MCF 10A (cell line): ENCODE results near the gene FASTKD1. TPM values are rescaled to one million over a fixed set of nuclear protein-coding genes. Genes with fewer than 3 reads are reported as not detected.
A peak's percentile ranks its signal among the peaks of the same experiment; 100 is the strongest.

Experiments
- Bru-seq: library from RNA; stranded (reverse); fragments of 400-500 nt; gene quantifications from one replicate; lab custom pipeline; 2021; lab: Mats Ljungman, UMichigan
- BruChase-seq, 2 experiments: library from RNA; stranded (reverse); fragments of 400-500 nt; gene quantifications; one replicate each; lab custom pipeline; 2021; lab: Mats Ljungman, UMichigan
- BruUV-seq: library from RNA; stranded (reverse); fragments of 400-500 nt; replicated peaks from 2 replicates; lab custom pipeline; 2021; lab: Mats Ljungman, UMichigan
- CTCF ChIA-PET: fragments of 300-600 bp; sonication (Branson Sonifier 250); formaldehyde crosslinking; extraction: SDS; loops from one replicate; lab custom pipeline; 2021; ENCODE audit warnings: antibody characterized with exemption, inconsistent platforms; lab: Yijun Ruan, JAX
- POLR2A ChIA-PET: fragments of 300-600, 350-650 bp; sonication (Branson Sonifier 250); formaldehyde crosslinking; extraction: SDS; loops from one replicate; lab custom pipeline; 2020; ENCODE audit warnings: antibody characterized with exemption, inconsistent platforms; lab: Yijun Ruan, JAX
- DNase-seq: peaks from one replicate; pipeline ENCODE4 v3.0.0-alpha.2; 2018; ENCODE audit not compliant: unreplicated experiment
- H3K27ac Mint-ChIP-seq: one replicate; pipeline ENCODE4 v1.8.0; 2022; ENCODE audit warnings: mild to moderate bottlenecking, low read depth, mixed read lengths; ENCODE audit not compliant: unreplicated experiment
- H3K27me3 Mint-ChIP-seq: one replicate; pipeline ENCODE4 v1.8.0; 2022; ENCODE audit warnings: mixed read lengths; ENCODE audit not compliant: insufficient read depth, unreplicated experiment
- H3K36me3 Mint-ChIP-seq: one replicate; pipeline ENCODE4 v1.8.0; 2022; ENCODE audit warnings: mild to moderate bottlenecking, moderate library complexity, mixed read lengths; ENCODE audit not compliant: insufficient read depth, unreplicated experiment
- H3K4me1 Mint-ChIP-seq: one replicate; pipeline ENCODE4 v1.8.0; 2022; ENCODE audit warnings: mixed read lengths; ENCODE audit not compliant: insufficient read depth, unreplicated experiment
- H3K4me3 Mint-ChIP-seq: one replicate; pipeline ENCODE4 v1.8.0; 2022; ENCODE audit warnings: mild to moderate bottlenecking, moderate library complexity, mixed read lengths; ENCODE audit not compliant: unreplicated experiment
- H3K9me3 Mint-ChIP-seq: one replicate; pipeline ENCODE4 v1.8.0; 2022; ENCODE audit warnings: mixed read lengths; ENCODE audit not compliant: unreplicated experiment
- intact Hi-C: fragments of 100-400 bp; cut with micrococcal nuclease; formaldehyde crosslinking; loops from 2 replicates; pipeline ENCODE4 v1.14.1; 2022
- long read RNA-seq: library from polyadenylated mRNA; stranded (forward); transcript quantifications from one replicate; pipeline ENCODE4 v2.0.0, GENCODE V29; 2022
- total RNA-seq: library from RNA; stranded (reverse); gene quantifications from 2 replicates; pipeline ENCODE4 v1.2.3, GENCODE V29; 2022
- TF ChIP-seq, protein P1 (sequence below): fragments of 200-600 bp; IDR thresholded peaks from one replicate; pipeline ENCODE4 v1.8.0; 2022; ENCODE audit warnings: antibody characterized with exemption, mild to moderate bottlenecking; ENCODE audit not compliant: unreplicated experiment

Gene FASTKD1, protein sequence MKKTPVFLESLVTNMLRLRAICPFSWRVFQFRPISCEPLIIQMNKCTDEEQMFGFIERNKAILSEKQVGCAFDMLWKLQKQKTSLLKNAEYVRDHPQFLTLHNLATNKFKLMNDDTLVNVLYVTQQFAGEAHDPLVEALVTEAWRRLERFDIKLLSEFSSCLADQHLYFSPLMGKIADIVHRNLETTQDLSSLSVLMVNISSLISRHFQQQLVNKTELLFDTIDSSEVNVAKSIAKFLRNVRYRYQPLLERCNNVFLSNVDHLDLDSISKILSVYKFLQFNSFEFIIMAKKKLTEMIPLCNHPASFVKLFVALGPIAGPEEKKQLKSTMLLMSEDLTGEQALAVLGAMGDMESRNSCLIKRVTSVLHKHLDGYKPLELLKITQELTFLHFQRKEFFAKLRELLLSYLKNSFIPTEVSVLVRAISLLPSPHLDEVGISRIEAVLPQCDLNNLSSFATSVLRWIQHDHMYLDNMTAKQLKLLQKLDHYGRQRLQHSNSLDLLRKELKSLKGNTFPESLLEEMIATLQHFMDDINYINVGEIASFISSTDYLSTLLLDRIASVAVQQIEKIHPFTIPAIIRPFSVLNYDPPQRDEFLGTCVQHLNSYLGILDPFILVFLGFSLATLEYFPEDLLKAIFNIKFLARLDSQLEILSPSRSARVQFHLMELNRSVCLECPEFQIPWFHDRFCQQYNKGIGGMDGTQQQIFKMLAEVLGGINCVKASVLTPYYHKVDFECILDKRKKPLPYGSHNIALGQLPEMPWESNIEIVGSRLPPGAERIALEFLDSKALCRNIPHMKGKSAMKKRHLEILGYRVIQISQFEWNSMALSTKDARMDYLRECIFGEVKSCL
- 34.5 and 39.9 TPM in 2 replicates for total RNA-seq
- percentile 74 among the genes with signal in this experiment for Bru-seq, nascent RNA
- percentile 79 among the genes with signal in this experiment for BruChase-seq, experiment 1, labeled RNA remaining after a 6-hour chase
- BruChase-seq, experiment 2, labeled RNA remaining after a 2-hour chase: percentile 83 among the genes with signal in this experiment
- long read RNA-seq, transcript FASTKD1-205 (14 exons, 2,791 nt): minor isoform, 7 of 39 reads
- long read RNA-seq, transcript FASTKD1-204 (15 exons, 2,967 nt): major isoform, 12 of 39 reads
- long read RNA-seq, partial matches to known transcripts: 6 of 39 reads
- long read RNA-seq, other reads (novel, unspliced or antisense): 10 of 39 reads

DNA sequence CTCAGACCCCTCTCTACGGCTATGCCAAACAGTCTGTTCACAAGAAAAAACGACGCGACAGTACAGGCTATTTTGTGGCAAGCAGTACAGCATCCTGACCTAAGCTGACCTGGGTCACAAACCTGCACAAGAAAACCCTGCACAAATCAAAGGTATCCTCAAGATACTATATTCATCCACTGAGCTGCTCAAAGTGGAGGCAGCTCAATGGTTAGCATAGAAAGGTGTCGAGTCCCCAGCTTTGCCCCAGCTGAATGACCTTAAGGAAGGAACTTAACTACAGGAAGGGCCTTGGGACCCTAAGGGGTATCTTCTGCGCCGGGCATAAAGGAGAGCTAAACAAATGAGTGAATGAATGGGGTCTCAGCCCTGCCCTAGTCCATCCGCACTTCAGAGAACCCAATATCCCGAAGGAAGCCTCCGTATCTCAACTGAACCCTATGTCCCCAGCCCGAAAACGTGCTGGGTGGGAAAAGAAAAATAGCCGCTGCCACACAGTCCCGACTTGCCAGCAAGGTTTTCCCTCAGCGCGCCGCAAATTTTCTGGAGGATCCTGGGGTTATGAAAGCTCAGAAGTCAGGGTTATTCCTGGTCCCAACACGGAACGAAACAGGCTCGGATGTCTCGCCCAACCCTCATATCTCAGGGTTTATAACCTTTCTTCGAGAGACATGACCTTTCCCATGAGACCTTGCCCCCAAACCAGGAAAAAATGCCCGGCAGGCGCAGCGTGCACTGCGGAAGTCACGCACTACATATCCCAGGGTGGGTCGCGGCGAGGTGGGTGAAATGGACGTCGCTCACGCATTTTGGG, at the start of gene FASTKD1:
FASTKD1 (minus strand) TSS at position 706 of the 814 bp plus-strand sequence. CDS start 1,836 bp downstream, outside the sequence.
- intact Hi-C loops: loop anchor here (1.0 kb wide), 1 partner anchor 11 kb away; the partner anchor contains the start of gene PPIG
- Mint-ChIP-seq H3K9me3 (no peaks in the 10 kb centered on the region), H3K36me3 (no peaks in the 10 kb centered on the region), H3K27ac (peak within 1 kb of the TSS; percentile 74), H3K27me3 (no peaks in the 10 kb centered on the region), H3K4me3 (peak within 1 kb of the TSS; percentile 96), H3K4me1 (peaks cover 8% of the 10 kb centered on the region)
- peak; percentile 95 for DNase-seq
- POLR2A ChIA-PET: interaction anchor here (0.6 to 4.1 kb wide), 13 partner anchors 8 to 254 kb away, joined by 3 to 80 read pairs (median 5); partner anchors contain the start of genes KLHL41, METTL5, PPIG and SSB
- BruUV-seq: TSS peak; percentile 70
- CTCF ChIA-PET: interaction anchor here (0.5 to 1.0 kb wide), 5 partner anchors 9 to 355 kb away, joined by 3 to 5 read pairs (median 4); no protein-coding TSS in a partner anchor
- TF ChIP-seq, protein P1, sequence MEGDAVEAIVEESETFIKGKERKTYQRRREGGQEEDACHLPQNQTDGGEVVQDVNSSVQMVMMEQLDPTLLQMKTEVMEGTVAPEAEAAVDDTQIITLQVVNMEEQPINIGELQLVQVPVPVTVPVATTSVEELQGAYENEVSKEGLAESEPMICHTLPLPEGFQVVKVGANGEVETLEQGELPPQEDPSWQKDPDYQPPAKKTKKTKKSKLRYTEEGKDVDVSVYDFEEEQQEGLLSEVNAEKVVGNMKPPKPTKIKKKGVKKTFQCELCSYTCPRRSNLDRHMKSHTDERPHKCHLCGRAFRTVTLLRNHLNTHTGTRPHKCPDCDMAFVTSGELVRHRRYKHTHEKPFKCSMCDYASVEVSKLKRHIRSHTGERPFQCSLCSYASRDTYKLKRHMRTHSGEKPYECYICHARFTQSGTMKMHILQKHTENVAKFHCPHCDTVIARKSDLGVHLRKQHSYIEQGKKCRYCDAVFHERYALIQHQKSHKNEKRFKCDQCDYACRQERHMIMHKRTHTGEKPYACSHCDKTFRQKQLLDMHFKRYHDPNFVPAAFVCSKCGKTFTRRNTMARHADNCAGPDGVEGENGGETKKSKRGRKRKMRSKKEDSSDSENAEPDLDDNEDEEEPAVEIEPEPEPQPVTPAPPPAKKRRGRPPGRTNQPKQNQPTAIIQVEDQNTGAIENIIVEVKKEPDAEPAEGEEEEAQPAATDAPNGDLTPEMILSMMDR: no peak

DNA sequence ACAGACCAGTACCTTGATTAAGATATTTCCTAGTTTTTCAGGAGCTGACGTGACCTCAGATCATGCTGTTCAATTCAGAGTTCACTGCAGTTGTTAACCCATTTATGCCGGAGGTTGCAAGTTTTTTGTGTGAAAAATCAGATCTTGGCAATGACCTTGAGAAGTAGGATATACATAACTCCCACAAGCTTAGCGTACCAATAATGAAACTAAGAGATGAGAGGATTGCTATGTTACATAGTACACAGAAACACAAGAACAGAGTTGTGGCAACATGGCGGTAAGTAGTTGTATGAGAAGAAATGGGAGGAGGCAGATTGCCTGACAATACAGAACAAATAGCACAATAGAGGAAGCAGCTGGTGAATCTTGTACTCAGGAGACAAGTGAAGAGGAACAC, 49.6 kb upstream of the FASTKD1 start:
- POLR2A ChIA-PET: no interaction called here
- Mint-ChIP-seq H3K27me3 (no peaks in the 10 kb centered on the region), H3K36me3 (peaks cover 70% of the 10 kb centered on the region), H3K4me3 (no peak overlapping the region), H3K4me1 (no peaks in the 10 kb centered on the region), H3K27ac (no peak overlapping the region), H3K9me3 (peaks cover 8% of the 10 kb centered on the region)
- intact Hi-C loops: no loop called here
- CTCF ChIA-PET: interaction anchor here (0.7 kb wide), 1 partner anchor 30 kb away, joined by 3 read pairs; no protein-coding TSS in a partner anchor
- TF ChIP-seq, protein P1: no peak
- BruUV-seq: no TSS peak
- DNase-seq: no peak

DNA sequence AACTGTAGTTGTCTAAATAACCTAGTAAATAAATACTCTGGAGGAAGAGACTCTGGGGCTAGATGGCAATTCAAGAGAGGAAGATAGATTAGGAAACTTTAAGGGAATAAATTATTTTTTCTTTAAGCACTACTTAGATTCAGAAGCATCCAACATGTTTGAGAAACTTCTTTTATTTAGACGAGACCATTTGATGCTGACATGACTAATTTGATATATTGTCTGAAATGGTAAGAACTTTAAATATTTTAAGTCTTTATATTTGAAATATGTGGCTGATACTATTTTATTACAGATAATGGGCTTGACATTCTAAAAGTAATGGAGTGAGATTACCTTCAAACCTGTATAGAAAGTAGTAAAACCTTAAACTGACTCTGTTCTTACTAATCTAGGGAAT, 46.8 kb upstream of the FASTKD1 start:
- Mint-ChIP-seq H3K36me3 (peaks cover 77% of the 10 kb centered on the region), H3K4me1 (no peaks in the 10 kb centered on the region), H3K27me3 (no peaks in the 10 kb centered on the region), H3K4me3 (no peak overlapping the region), H3K27ac (no peak overlapping the region), H3K9me3 (peaks cover 16% of the 10 kb centered on the region)
- BruUV-seq: no TSS peak
- CTCF ChIA-PET: no interaction called here
- POLR2A ChIA-PET: no interaction called here
- intact Hi-C loops: no loop called here
- TF ChIP-seq, protein P1: no peak
- no peak for DNase-seq
